Retinal pigment epithelial cell (primary cell): Measurements from ENCODE around the gene CYTL1.
"Not testable (repeated sequence)": the region's sequence is repeated elsewhere in the genome, so short reads cannot be mapped to it uniquely, and the experiment has no call there.

Experiments
- DNase-seq: peaks from one replicate; pipeline ENCODE4 v3.0.0-alpha.2; 2010; ENCODE audit warnings: low read depth
- H3K4me3 ChIP-seq: 2 replicates; pipeline ENCODE4 v1.5.1; 2011; ENCODE audit warnings: mild to moderate bottlenecking, low read length, control low read depth, moderate library complexity
- CTCF ChIP-seq: conservative IDR thresholded peaks from 2 replicates; pipeline ENCODE4 v1.5.1; 2011; ENCODE audit warnings: low read depth, low read length, control low read depth, inconsistent platforms

The CYTL1 gene

GRCh38 chr4:5018096-5018495 is 1.2 kb downstream of the CYTL1 start:
- peak; percentile 53 for TF ChIP-seq CTCF
- peak overlapping the region; percentile 50 for H3K4me3 ChIP-seq
- no peak for DNase-seq

DNA sequence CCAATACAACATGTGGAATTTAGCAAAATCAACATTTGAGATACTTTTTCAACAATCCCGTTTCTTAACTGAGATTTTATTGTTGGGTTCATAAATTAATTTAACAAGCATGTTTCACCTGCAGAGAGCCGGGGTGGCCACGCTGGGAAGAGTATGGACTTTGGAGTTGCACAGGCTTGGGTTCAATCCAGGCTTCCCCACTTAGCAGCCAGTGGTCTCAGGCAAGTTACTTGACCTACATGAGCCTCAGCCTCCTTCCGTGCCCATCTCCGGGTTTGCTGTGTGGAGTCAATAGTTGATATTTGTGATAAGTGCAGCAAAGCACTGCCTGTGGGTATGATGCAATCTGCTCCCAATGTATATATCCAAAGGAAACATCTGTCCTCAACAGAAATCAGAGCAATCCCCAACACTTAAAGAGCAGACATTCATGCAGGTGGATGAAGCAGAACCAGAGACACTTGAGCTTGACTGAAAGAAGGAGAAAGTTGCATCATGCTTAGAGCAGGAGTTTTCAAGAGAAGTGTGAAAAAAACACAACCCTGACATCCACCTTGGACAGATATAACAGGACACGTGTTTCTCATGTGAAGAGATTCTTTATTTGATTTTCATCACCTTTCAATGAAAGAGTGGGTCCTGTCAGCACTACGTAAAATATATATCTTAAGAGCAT is 5.1 kb downstream of the CYTL1 start:
- H3K4me3 ChIP-seq, result no peak overlapping the region
- DNase-seq, result no peak
- TF ChIP-seq CTCF, result no peak

DNA sequence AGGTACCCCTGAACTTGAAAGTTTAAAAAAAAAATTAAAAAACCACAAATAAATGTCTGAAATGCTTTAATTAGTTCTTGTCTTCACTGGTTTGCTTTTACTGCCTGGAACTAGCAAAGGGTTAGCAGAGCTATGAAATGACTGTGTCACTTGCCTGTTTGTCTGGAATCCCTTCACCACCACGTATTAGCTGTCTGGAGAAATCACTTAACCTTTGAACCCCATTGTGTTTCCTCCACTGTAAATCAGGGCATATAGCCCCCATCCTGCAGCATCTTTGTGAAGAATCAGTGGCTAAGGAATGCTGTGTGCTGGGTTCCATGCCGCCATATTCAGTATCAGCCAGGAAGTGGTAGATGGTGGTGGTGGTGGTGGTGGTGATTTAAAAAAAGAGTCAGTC is 6.3 kb downstream of the CYTL1 start:
- no peak for DNase-seq
- TF ChIP-seq CTCF, result no peak
- H3K4me3 ChIP-seq, result no peak overlapping the region

- TF ChIP-seq CTCF, result no peak
- no peak overlapping the region for H3K4me3 ChIP-seq
- no peak for DNase-seq
These were observed 6.9 kb downstream of the CYTL1 start for GRCh38 chr4:5012244-5012898.

- H3K4me3 ChIP-seq, result no peak overlapping the region
- no peak for TF ChIP-seq CTCF
- DNase-seq, result no peak
These were observed 8.3 kb downstream of the CYTL1 start for GRCh38 chr4:5010984-5011383.

DNA sequence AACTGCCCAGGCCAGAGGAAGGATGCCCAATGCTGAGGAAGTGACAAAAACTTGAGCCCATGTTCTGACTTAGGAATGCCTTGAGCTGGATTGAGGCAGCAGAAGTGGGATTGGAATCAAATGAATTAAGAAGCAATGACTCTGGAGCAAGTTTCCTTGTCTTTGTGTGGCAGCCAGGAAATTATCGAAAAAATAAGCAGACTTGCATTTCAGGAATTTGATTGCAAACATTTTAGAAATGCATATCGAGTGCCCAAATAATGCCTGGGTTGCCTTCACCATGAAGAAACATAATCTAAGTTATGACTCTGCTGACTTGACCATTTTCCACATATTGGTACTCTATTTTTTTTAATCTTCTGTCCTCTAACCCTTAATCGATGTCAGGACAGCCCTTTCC is 9.5 kb downstream of the CYTL1 start:
- no peak for TF ChIP-seq CTCF
- no peak overlapping the region for H3K4me3 ChIP-seq
- DNase-seq, result no peak

- not testable (repeated sequence) for H3K4me3 ChIP-seq, DNase-seq
These were observed 12.3 kb downstream of the CYTL1 start for GRCh38 chr4:5006932-5007331.
